CD4-positive, alpha-beta T cell treated with Interleukin-21 for 1 hour (primary cell): ENCODE results near the gene TRMT10A.
"Not testable (repeated sequence)": the region's sequence is repeated elsewhere in the genome, so short reads cannot be mapped to it uniquely, and the experiment has no call there.

ENCODE experiments used
- DNase-seq: peaks from one replicate; pipeline ENCODE4 v3.0.0-alpha.2; 2020

Gene TRMT10A

GRCh38 chr4:99540277-99540939, 23.4 kb downstream of the TRMT10A start:
- no peak for DNase-seq

DNA sequence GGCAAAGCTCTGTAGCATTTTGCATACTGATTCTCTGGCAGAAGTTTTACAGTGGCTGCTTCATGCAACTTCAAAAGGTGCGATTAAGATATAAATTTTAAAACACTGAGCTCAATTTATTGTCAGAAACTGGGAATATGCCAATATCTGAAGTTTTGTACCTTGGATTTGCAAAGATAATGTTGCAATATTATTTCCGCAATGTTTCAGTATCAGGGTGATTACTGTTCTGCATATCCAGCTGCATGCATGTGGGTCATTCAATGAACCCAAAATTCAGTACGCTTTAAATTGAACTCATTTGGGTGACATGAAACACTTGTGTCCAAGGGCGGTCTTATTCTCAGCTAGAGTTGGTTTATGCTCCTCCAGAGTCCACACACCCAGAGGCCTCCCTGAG, 26.2 kb downstream of the TRMT10A start:
- no peak for DNase-seq

- no peak for DNase-seq
Observed at GRCh38 chr4:99536848-99537247, 27.0 kb downstream of the TRMT10A start.

DNA sequence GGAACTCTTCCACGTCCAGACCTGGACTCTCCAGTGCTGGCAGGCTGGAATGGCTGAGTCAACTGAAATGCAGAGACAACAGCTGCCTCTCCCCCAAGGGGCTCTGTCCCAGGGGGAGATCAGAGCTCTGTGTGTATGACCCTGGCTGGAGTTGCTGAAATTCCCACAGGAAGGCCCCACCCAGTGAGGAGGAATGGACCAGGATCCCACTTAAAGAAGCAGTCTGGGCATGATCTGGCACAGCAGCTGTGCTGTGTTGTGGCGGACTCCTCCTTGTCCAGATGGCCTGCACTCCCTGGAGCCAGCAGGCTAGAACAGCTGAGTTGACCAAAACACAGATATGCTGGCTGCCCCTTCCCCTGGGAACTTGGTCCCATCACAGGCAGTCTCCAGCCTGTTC, 27.6 kb downstream of the TRMT10A start:
- no peak for DNase-seq

DNA sequence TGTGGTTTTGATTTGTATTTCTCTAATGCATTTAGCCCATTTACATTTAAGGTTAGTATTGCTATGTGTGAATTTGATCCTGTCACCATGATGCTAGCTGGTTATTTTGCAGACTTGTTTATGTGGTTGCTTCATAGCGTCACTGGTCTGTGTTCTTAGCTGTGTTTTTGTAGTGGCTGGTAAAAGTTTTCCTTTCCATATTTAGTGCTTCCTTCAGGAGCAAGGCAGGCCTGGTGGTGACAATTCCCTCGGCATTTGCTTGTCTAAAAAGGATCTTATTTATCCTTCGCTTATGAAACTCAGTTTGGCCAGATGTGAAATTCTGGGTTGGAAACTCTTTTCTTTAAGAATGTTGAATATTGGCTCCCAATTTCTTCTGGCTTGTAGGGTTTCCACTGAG, 29.1 kb downstream of the TRMT10A start:
- DNase-seq: not testable (repeated sequence)

- DNase-seq: no peak
Observed at GRCh38 chr4:99529956-99530355, 33.9 kb downstream of the TRMT10A start.

GRCh38 chr4:99529228-99529627, 34.6 kb downstream of the TRMT10A start:
- no peak for DNase-seq

DNA sequence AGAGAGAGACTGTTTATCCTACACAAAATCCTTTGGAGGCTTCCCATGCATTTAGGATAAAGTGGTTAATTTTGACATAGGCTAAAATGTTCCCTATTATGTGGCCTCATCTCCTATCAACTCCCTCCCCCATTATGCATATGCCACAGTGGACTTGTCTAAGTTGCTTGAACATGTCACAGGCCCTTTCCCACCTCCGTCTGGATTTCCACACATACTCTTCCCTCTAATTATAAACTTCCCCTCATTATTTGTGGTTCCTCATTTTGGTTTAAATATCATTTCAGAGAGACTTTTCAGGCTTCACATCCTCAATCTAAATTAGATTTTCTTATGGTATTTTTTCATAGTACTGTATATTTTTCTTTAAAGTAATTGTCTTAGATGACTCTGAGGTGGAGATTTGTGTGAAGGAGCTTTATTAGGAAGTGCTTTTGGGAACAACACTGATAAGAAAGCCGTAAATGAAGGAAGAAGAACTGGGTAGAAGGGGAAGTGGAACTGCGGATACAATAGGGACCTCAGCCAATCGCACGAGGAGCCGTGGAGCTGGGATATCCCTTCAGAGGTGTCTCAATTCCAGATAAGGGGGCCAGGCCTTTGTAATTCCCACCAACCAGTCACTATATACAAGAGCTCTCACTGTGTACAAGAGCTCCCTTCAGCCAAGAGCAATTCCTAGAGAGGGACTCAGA, 45.1 kb downstream of the TRMT10A start:
- no peak for DNase-seq

- DNase-seq: no peak
Observed at GRCh38 chr4:99510721-99511120, 53.1 kb downstream of the TRMT10A start, which contains the start of gene C4orf17. C4orf17 (plus strand) TSS chr4:99511021; CDS start chr4:99513082, 2,061 bp downstream.

DNA sequence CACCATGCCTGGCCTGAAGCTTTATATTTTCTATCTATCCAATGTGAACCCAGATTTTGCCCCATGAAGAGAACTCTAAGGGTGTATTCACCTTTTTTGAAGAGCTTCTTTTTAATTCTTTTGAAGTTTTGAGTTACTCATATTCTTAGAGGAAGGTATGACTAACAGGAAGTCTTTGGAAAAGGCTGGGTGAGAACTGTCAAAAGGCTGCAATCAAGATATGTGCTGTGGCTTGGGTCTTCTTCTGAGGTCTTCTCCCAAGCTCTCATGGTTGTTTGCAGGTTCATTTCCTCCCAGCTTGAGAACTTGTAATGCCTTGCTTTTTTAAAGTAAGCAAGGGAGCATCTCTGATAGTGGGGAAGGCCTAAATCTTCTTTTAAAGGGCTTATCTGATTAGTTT, 56.1 kb downstream of the TRMT10A start:
- DNase-seq: peak; percentile 23

DNA sequence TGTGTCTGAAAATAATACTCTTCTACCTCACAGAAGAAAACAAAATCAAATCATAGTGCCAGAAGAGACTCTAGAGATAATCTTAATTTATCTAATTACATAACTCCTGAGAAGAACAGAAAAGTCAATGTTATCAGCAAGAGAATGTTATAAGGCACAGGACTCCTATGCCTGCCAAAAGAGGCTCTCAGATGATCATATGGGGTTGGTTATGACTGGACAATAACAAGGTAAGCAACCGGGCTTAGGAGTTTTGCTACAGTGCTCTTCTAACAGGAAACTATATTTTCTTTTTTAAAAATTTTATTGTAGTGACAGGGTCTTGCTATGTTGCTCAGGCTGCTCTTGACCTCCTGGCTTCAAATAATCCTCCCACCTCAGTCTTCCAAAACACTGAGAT, 56.5 kb downstream of the TRMT10A start:
- DNase-seq: no peak

DNA sequence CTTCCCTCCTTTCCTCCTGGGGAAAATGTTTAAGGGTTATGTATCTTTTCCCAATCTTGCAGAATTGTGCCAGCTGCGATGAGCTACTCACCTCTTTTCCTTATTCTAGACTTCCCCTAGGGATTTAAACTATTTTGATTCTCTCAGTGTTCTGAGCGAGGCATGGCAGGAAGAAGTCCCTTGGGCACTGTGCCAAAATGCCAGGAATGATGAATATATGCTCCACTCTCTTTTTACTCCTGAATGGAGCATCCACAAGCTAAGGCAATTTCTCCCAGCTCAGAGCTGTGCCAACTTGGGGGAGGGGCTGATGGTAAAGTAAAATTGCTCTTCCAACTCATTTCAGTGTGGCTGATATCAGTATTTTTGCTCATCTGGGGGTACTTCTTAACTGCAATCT, 57.1 kb downstream of the TRMT10A start:
- no peak for DNase-seq

GRCh38 chr4:99504804-99505502, 58.9 kb downstream of the TRMT10A start:
- no peak for DNase-seq
